Subcutaneous adipose tissue (tissue), 4 donors: Measurements from ENCODE around the gene CMTM3. TPM values are rescaled to one million over a fixed set of nuclear protein-coding genes. Genes with fewer than 3 reads are reported as not detected.

ENCODE experiments used
- total RNA-seq, 4 donors: library from RNA; depleted of rRNA; stranded (reverse); fragments of >200 nt; gene quantifications; one replicate each; pipeline ENCODE4 v1.1.0, GENCODE V29; 2016
- TF ChIP-seq, protein P1 (sequence below): fragments of 450-650 bp; IDR thresholded peaks from one replicate; pipeline ENCODE4 v1.5.1; 2016; ENCODE audit warnings: low read depth, mild to moderate bottlenecking, control low read depth, antibody characterized with exemption, moderate library complexity

CMTM3 gene
- total RNA-seq, 4 donors from 2014 or later, result 27.5 to 101 (median 43.1) TPM

DNA sequence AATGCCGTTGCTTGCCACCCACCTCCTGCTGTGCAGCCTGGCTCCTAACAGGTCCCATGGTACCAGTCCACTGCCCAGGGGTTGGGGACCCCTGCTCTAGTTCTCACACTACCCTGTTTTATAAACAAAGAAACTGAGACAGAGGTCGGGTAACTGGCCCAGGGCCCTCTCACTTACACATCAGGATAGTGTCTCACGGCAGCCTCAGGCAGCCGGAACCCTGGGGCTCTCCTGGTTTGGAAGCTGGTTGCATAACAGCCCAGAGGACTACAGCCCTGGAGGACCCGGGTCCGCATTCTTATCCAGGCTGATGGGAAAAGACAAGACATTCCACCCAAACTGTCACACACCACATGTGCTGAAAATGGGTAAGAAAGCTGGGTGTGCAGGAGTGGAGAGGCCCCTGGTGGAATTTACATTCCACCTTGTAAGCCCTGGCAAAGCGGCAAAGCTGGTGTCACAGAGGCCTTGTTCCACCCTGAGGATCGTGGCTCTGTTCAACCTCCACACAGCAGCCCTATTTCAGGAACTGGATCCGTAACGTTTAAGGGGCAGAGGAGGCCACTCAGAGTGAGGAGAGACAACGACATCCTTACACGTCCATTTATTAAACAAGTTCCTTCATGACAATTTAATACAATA lies 9.8 kb downstream of the CMTM3 start:
- TF ChIP-seq, protein P1, sequence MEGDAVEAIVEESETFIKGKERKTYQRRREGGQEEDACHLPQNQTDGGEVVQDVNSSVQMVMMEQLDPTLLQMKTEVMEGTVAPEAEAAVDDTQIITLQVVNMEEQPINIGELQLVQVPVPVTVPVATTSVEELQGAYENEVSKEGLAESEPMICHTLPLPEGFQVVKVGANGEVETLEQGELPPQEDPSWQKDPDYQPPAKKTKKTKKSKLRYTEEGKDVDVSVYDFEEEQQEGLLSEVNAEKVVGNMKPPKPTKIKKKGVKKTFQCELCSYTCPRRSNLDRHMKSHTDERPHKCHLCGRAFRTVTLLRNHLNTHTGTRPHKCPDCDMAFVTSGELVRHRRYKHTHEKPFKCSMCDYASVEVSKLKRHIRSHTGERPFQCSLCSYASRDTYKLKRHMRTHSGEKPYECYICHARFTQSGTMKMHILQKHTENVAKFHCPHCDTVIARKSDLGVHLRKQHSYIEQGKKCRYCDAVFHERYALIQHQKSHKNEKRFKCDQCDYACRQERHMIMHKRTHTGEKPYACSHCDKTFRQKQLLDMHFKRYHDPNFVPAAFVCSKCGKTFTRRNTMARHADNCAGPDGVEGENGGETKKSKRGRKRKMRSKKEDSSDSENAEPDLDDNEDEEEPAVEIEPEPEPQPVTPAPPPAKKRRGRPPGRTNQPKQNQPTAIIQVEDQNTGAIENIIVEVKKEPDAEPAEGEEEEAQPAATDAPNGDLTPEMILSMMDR, result no peak

DNA sequence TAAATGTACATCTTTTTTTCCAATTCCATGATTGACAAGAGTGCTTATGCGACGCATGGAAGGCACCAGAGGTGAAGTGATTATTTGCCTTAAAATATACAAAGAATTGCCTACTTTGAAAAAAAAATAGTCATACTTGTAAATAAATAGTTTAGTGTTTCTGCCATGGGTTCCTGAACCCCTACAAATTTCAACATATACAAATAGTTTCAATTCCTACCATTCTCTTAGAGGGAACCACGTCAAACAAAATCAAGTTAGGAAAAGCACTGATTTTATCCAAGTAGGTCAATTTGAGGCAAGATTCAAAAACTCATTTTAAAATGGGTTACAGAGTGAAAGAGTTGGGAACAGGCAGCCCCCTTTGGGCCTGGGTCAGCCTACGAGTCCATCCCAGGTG lies 11.7 kb downstream of the CMTM3 start:
- TF ChIP-seq, protein P1, result no peak

DNA sequence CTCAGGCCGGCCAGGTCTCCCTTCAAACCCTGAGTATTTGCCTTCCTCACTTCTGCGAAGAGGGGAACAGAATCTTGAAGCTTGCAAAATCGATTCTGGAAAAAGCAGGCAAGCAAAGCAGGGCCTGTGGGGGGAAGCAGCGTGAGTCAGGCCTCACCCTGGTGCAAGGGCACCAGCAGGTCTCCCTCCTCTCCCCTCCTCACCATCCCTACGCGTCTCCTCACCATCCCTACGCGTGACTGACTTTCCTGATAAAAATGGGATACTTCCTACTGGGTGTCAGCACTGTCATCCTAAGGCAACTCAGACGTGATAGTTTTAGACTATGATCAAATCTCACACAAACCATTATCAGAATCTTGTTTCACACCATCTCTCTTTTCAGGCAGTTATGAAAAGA lies 12.1 kb downstream of the CMTM3 start:
- TF ChIP-seq, protein P1, result no peak

DNA sequence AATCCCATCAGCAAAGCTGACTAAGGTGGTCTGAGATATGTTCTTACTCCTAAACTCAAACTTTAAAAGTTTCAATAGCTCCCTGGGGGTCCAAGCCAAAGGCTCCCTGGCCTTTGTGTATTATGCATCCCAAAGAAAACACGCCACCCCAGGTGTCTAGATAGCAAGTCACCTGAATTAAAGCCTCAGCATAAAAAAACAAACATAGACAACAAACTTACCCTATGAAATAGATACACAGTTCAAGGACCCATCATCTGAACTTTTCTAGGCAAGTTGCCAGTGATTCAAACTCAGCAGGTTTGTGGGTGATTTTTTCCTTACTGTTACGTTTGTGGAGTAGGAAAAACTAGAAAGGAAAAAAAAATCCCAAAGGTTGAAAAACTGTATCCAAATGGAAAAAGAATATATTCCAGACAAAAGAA lies 12.5 kb downstream of the CMTM3 start:
- TF ChIP-seq, protein P1, result no peak

DNA sequence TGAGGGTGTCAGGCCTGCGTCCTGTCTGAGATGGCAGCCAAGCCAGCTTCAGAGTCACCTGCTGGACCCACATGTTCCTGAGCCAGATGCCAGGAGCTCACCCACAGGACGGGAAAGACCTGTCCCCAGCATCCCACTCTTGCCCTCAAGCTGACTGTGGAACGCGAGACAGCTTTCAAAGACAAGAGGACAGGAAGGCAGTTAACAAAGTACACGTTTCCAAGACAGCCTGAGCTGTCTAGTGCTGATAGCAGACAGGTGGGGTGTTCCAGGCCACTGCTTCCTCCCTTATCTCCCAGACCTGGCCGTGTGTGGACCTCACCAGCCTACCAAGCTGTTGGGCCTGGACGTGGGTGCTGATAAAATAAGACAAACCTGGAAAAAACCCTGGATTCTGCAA lies 13.2 kb downstream of the CMTM3 start:
- TF ChIP-seq, protein P1, result no peak

- TF ChIP-seq, protein P1, result no peak
Measured at GRCh38 chr16:66618588-66619375, 14.3 kb downstream of the CMTM3 start.

GRCh38 chr16:66619534-66620428 lies 15.3 kb downstream of the CMTM3 start:
- TF ChIP-seq, protein P1, result no peak
